Loucy (cell line): ENCODE data around the gene DAGLA.
"Not testable (repeated sequence)": the region's sequence is repeated elsewhere in the genome, so short reads cannot be mapped to it uniquely, and the experiment has no call there.

Source experiments
- H2AFZ ChIP-seq: fragments of 200-600 bp; sonication (generic); 2 replicates; pipeline ENCODE4 v1.6.0; 2016; ENCODE audit warnings: antibody characterized with exemption, mild to moderate bottlenecking, low read length, moderate library complexity
- H3F3A ChIP-seq: fragments of 200-600 bp; 2 replicates; pipeline ENCODE4 v1.6.0; 2016; ENCODE audit warnings: antibody characterized with exemption, low read depth, mild to moderate bottlenecking
- H3K27me3 ChIP-seq: fragments of 200-600 bp; sonication (generic); 2 replicates; pipeline ENCODE4 v1.6.1; 2014; ENCODE audit warnings: low read length, mild to moderate bottlenecking; ENCODE audit not compliant: insufficient read depth, poor library complexity, severe bottlenecking
- H3K36me3 ChIP-seq: fragments of 200-600 bp; sonication (generic); 2 replicates; pipeline ENCODE4 v1.6.1; 2016; ENCODE audit warnings: low read length; ENCODE audit not compliant: insufficient read depth
- H3K4me1 ChIP-seq: fragments of 200-600 bp; sonication (generic); 2 replicates; pipeline ENCODE4 v1.5.1; 2014; ENCODE audit warnings: low read length, mild to moderate bottlenecking; ENCODE audit not compliant: insufficient read depth, poor library complexity, severe bottlenecking
- H3K4me2 ChIP-seq: fragments of 200-600 bp; sonication (generic); 2 replicates; pipeline ENCODE4 v1.6.0; 2014; ENCODE audit warnings: antibody characterized with exemption, low read length, low read depth, mild to moderate bottlenecking; ENCODE audit not compliant: poor library complexity, severe bottlenecking
- H3K4me3 ChIP-seq: fragments of 200-600 bp; sonication (generic); 2 replicates; pipeline ENCODE4 v1.5.1; 2014; ENCODE audit warnings: low read length, mild to moderate bottlenecking, mixed read lengths; ENCODE audit not compliant: poor library complexity, severe bottlenecking
- H3K79me2 ChIP-seq: fragments of 200-600 bp; sonication (generic); 2 replicates; pipeline ENCODE4 v1.6.1; 2014; ENCODE audit warnings: low read length; ENCODE audit not compliant: insufficient read depth
- H3K9ac ChIP-seq: fragments of 200-600 bp; sonication (generic); 2 replicates; pipeline ENCODE4 v1.6.0; 2014; ENCODE audit warnings: mild to moderate bottlenecking, low read depth, low read length, moderate library complexity; ENCODE audit not compliant: poor library complexity, severe bottlenecking
- H3K9me2 ChIP-seq: fragments of 200-600 bp; sonication (generic); replicated peaks from 2 replicates; pipeline ENCODE4 v1.6.1; 2016; ENCODE audit warnings: low read depth, low read length, mixed read lengths
- H3K9me3 ChIP-seq: fragments of 200-600 bp; sonication (generic); 2 replicates; pipeline ENCODE4 v1.6.1; 2014; ENCODE audit warnings: mild to moderate bottlenecking, antibody characterized with exemption, low read length, low read depth; ENCODE audit not compliant: insufficient read depth
- H4K20me1 ChIP-seq: fragments of 200-600 bp; sonication (generic); 2 replicates; pipeline ENCODE4 v1.6.0; 2014; ENCODE audit warnings: antibody characterized with exemption, low read length, mild to moderate bottlenecking; ENCODE audit not compliant: insufficient read depth, poor library complexity, severe bottlenecking
- CTCF ChIP-seq: fragments of 200-600 bp; sonication (generic); conservative IDR thresholded peaks from 2 replicates; pipeline ENCODE4 v1.5.1; 2014; ENCODE audit warnings: mild to moderate bottlenecking, antibody characterized with exemption, low read length
- EZH2phosphoT487 ChIP-seq: fragments of 200-600 bp; IDR thresholded peaks from 2 replicates; pipeline ENCODE4 v1.6.1; 2018; ENCODE audit warnings: antibody characterized with exemption, mild to moderate bottlenecking, moderate library complexity, borderline replicate concordance

The DAGLA gene

GRCh38 chr11:61660997-61661396 is 19.2 kb upstream of the DAGLA start:
- TF ChIP-seq CTCF = peak; percentile 23
- H3K4me1 ChIP-seq = not testable (repeated sequence)

GRCh38 chr11:61666684-61667297 is 13.4 kb upstream of the DAGLA start:
- Histone ChIP-seq H3K9me3 (no peaks in the 10 kb centered on the region), H3F3A (no peaks in the 10 kb centered on the region), H4K20me1 (no peaks in the 10 kb centered on the region), H3K36me3 (no peaks in the 10 kb centered on the region), H3K27me3 (no peaks in the 10 kb centered on the region), H3K9ac (no peak overlapping the region), H3K9me2 (no peaks in the 10 kb centered on the region), H3K4me2 (no peak overlapping the region), H3K4me1 (no peaks in the 10 kb centered on the region), H3K4me3 (no peak overlapping the region), H2AFZ (no peak overlapping the region), H3K79me2 (no peaks in the 10 kb centered on the region)
- no peak for TF ChIP-seq CTCF
- no peak for TF ChIP-seq EZH2phosphoT487

More at GRCh38 chr11:61660997-61661396, 19.2 kb upstream of the DAGLA start:
- H2AFZ ChIP-seq, H3K9me3 ChIP-seq, H3K36me3 ChIP-seq, H3K79me2 ChIP-seq, H3F3A ChIP-seq, H3K9ac ChIP-seq, H3K27me3 ChIP-seq, H3K4me2 ChIP-seq, H4K20me1 ChIP-seq, H3K4me3 ChIP-seq, H3K9me2 ChIP-seq: not testable (repeated sequence)

- Histone ChIP-seq H3K9me3 (no peaks in the 10 kb centered on the region), H3K36me3 (no peaks in the 10 kb centered on the region), H3K9ac (no peak overlapping the region), H3K4me1 (no peaks in the 10 kb centered on the region), H2AFZ (no peak overlapping the region), H3K79me2 (no peaks in the 10 kb centered on the region), H3K4me3 (no peak overlapping the region), H3F3A (no peaks in the 10 kb centered on the region), H4K20me1 (no peaks in the 10 kb centered on the region), H3K27me3 (no peaks in the 10 kb centered on the region), H3K9me2 (no peaks in the 10 kb centered on the region), H3K4me2 (no peak overlapping the region)
- TF ChIP-seq CTCF = no peak
- no peak for TF ChIP-seq EZH2phosphoT487
These were observed 12.4 kb upstream of the DAGLA start for GRCh38 chr11:61667684-61668305.
